Type B pancreatic cell (in vitro differentiated cells): Measurements from ENCODE around the gene TMEM140. TPM values are rescaled to one million over a fixed set of nuclear protein-coding genes. Genes with fewer than 3 reads are reported as not detected.

Experiments used
- DNase-seq: peaks from one replicate; pipeline ENCODE4 v3.0.0; 2021; ENCODE audit warnings: mixed read lengths; ENCODE audit not compliant: unreplicated experiment; ENCODE audit errors: extremely low spot score
- H3K27ac Mint-ChIP-seq: 2 replicates; pipeline ENCODE4 v1.8.0; 2021; ENCODE audit warnings: mild to moderate bottlenecking, mixed read lengths
- H3K27me3 Mint-ChIP-seq: 2 replicates; pipeline ENCODE4 v1.8.0; 2021; ENCODE audit warnings: mixed read lengths
- H3K36me3 Mint-ChIP-seq: 2 replicates; pipeline ENCODE4 v1.8.0; 2021; ENCODE audit warnings: mixed read lengths
- H3K4me1 Mint-ChIP-seq: one replicate; pipeline ENCODE4 v1.8.0; 2021; ENCODE audit warnings: mixed read lengths; ENCODE audit not compliant: unreplicated experiment
- H3K4me3 Mint-ChIP-seq: 2 replicates; pipeline ENCODE4 v1.8.0; 2021; ENCODE audit warnings: mild to moderate bottlenecking, mixed read lengths
- H3K9me3 Mint-ChIP-seq: 2 replicates; pipeline ENCODE4 v1.8.0; 2021; ENCODE audit warnings: mixed read lengths
- total RNA-seq: library from RNA; stranded (reverse); gene quantifications from 2 replicates; pipeline ENCODE4 v1.2.1, GENCODE V29; 2021; ENCODE audit warnings: low replicate concordance
- TF ChIP-seq, protein P1 (sequence below): fragments of 200-600 bp; sonication (generic); conservative IDR thresholded peaks from 2 replicates; pipeline ENCODE4 v1.5.0; 2021; ENCODE audit warnings: antibody characterized with exemption, mild to moderate bottlenecking

Gene TMEM140
- total RNA-seq, 1 donor from 2014 or later = 0.68 TPM

DNA sequence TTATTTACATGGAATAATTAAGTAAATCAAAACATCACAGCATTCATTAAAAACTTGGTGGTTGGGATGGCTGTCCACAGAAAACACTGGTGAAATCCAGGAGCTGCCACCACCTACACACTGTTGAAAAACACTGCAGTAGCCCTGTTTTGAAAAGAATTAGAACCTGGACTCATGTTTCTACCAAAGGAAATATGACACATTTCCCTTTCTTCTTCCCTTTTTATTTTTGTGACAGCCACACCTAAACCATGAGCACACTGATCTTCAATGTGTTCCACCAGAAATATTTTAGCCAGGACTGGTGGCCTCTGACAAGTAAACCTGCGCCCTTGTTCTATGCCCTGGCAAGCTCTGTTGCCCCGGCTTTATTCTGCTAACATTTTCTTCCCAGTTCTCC lies 3.3 kb downstream of the TMEM140 start:
- H3K9me3 Mint-ChIP-seq = peaks cover 11% of the 10 kb centered on the region
- H3K36me3 Mint-ChIP-seq = peaks cover 5% of the 10 kb centered on the region
- H3K27me3 Mint-ChIP-seq = no peaks in the 10 kb centered on the region
- TF ChIP-seq, protein P1, sequence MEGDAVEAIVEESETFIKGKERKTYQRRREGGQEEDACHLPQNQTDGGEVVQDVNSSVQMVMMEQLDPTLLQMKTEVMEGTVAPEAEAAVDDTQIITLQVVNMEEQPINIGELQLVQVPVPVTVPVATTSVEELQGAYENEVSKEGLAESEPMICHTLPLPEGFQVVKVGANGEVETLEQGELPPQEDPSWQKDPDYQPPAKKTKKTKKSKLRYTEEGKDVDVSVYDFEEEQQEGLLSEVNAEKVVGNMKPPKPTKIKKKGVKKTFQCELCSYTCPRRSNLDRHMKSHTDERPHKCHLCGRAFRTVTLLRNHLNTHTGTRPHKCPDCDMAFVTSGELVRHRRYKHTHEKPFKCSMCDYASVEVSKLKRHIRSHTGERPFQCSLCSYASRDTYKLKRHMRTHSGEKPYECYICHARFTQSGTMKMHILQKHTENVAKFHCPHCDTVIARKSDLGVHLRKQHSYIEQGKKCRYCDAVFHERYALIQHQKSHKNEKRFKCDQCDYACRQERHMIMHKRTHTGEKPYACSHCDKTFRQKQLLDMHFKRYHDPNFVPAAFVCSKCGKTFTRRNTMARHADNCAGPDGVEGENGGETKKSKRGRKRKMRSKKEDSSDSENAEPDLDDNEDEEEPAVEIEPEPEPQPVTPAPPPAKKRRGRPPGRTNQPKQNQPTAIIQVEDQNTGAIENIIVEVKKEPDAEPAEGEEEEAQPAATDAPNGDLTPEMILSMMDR = no peak
- peaks cover 5% of the 10 kb centered on the region for H3K4me1 Mint-ChIP-seq
- H3K4me3 Mint-ChIP-seq = no peak overlapping the region
- H3K27ac Mint-ChIP-seq = no peak overlapping the region
- no peak for DNase-seq

DNA sequence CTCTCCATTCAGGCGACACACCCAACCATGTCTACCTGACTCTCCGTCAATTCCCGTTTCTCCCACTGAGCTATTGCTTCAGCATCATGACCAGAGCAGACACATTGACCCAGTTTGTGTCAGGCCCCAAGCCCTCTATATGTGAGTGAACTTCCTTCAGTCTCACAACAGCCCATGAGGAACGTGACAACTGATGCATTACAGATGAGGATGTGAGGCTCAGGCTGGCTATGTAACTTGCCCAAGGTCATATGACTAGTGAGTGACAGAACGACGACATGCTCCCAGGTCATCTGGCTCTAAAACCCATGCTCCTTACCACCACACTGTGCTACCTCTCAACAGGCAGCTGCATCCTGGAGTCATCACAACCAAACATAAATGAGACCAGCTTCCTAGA lies 3.7 kb downstream of the TMEM140 start:
- no peak overlapping the region for H3K27ac Mint-ChIP-seq
- H3K27me3 Mint-ChIP-seq = no peaks in the 10 kb centered on the region
- H3K9me3 Mint-ChIP-seq = peaks cover 13% of the 10 kb centered on the region
- H3K36me3 Mint-ChIP-seq = peaks cover 5% of the 10 kb centered on the region
- TF ChIP-seq, protein P1 = no peak
- no peak for DNase-seq
- peaks cover 5% of the 10 kb centered on the region for H3K4me1 Mint-ChIP-seq
- H3K4me3 Mint-ChIP-seq = no peak overlapping the region

DNA sequence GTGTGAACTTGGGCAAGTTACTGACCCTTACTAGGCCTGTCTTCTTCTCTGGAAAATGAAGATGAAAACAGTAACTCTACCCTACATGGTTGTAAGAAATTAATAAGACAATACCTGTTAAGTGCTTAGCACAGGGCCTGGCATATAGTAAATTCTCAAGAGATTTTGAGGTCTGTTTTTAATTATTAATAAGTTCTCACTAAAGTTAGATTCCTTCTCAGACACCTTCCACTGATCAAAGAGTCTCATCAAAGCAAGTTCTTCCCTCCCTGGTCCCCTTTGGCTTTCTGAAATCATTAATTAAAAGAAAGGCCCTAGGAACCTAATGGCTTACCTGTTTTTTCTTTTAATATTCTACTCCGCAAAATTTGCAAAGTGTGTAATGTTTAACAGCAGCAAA lies 4.6 kb downstream of the TMEM140 start:
- H3K4me3 Mint-ChIP-seq = no peak overlapping the region
- no peak for DNase-seq
- peaks cover 5% of the 10 kb centered on the region for H3K4me1 Mint-ChIP-seq
- peaks cover 13% of the 10 kb centered on the region for H3K9me3 Mint-ChIP-seq
- TF ChIP-seq, protein P1 = no peak
- H3K27ac Mint-ChIP-seq = no peak overlapping the region
- no peaks in the 10 kb centered on the region for H3K27me3 Mint-ChIP-seq
- H3K36me3 Mint-ChIP-seq = peaks cover 9% of the 10 kb centered on the region

DNA sequence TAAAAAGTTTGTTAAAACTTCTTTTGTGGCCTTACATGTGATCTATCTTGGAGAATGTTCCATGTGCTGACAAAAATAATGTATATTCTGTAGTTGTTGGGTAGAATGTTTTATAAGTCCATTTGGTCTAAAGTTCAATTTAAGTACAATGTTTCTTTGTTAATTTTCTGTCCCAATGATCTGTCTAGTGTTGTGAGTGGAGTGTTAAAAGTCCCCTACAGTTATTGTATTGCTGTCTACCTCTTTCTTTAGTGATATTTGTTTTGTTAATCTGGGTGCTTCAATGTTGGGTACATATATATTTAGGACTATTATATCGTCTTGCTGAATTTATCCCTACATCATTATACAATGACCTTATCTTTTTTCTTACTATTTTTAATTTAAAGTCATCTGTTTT lies 6.9 kb downstream of the TMEM140 start:
- H3K4me1 Mint-ChIP-seq = no peaks in the 10 kb centered on the region
- H3K4me3 Mint-ChIP-seq = no peak overlapping the region
- H3K27ac Mint-ChIP-seq = no peak overlapping the region
- H3K27me3 Mint-ChIP-seq = no peaks in the 10 kb centered on the region
- DNase-seq = no peak
- H3K9me3 Mint-ChIP-seq = peaks cover 13% of the 10 kb centered on the region
- peaks cover 16% of the 10 kb centered on the region for H3K36me3 Mint-ChIP-seq
- TF ChIP-seq, protein P1 = no peak

DNA sequence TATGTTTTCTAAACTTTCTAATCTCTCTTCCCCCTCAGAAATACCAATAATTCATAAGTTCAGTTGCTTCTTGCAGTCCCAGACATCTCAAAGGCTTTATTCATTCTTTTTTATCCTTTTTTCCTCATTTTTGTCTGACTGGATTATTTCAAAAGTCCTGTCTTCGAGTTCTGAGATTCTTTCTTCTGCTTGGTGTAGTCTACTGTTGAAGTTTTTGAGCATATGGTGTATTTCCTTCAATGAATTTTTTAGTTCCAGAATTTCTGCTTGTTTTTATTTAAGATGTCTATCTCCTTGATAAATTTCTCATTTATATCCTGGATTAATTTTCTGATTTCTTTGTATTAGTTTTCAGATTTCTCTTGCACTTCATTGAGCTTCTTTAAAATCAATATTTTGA lies 8.4 kb downstream of the TMEM140 start:
- peaks cover 14% of the 10 kb centered on the region for H3K4me1 Mint-ChIP-seq
- TF ChIP-seq, protein P1 = no peak
- peaks cover 13% of the 10 kb centered on the region for H3K9me3 Mint-ChIP-seq

DNA sequence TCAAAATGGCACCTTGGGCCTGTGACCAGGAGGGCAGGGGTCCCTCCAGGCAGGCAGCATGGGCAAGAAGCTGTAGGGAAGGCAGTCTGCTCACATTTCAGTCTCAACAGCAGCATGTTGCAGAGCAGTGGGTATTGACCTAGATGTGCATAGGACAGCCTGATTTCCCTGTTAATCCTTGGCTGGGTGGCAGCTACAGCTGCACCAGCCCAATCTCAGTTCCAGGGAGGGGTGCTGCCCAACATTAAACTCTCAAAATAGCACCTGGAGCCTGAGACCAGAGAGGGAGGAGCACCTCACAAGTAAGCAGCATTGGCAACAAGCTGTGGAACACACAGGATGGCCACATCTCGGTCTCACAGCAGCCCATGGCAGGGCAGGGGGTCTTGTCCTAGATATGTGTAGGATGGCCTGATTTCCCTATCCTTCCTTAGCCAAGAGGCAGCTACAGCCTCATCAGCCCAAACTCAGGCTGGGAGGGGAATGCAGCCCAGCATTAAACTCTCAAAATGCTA lies 10.3 kb downstream of the TMEM140 start:
- TF ChIP-seq, protein P1 = no peak
- Mint-ChIP-seq H3K4me3 (no peak overlapping the region), H3K4me1 (peaks cover 18% of the 10 kb centered on the region), H3K27me3 (no peaks in the 10 kb centered on the region), H3K36me3 (peaks cover 33% of the 10 kb centered on the region), H3K27ac (no peak overlapping the region), H3K9me3 (peaks cover 13% of the 10 kb centered on the region)
- no peak for DNase-seq

More for the DNA sequence above, 8.4 kb downstream of the TMEM140 start:
- Mint-ChIP-seq H3K4me3 (no peak overlapping the region), H3K27me3 (no peaks in the 10 kb centered on the region), H3K27ac (no peak overlapping the region), H3K36me3 (peaks cover 22% of the 10 kb centered on the region)
- no peak for DNase-seq
